ENCODE data around the gene SLC25A25.
A peak's percentile ranks its signal among the peaks of the same experiment; 100 is the strongest.

Gene SLC25A25

DNA sequence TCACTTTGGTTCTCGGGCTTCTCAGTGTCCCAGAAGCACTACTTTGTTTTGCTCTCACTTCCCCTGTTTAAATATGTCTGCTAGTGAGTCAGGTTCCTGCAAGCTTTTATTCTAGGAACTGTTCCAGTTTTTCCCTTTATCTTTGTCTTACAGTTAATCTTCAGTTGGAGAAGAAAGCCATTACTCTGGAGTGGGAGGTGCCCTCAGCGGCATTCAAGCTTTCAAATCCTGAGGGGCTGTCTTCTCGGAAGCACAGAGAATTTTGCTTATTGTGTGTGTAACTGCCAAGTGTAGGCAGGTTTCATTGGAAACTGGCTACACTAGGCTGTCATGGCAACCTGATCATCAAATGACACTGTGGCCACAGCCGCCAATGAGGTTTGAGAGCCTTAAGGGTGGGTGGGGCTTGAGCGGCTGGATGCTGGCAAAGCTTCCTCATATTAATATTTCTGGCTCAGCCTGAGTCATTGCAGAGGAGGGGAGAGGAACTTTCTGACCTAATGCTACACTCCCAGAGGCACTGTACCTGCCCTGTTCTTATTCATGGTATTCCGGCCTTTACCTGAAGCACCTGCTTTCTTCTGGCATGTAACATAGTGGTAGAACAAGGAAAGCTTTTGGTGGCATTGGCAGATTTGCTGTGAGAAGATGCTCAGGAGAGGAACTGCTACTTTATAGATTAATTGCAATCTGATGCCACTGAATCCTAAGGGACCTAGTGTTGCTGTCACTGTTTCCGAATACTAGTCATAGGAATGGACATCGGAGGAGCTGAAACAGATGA, 26.3 kb downstream of the SLC25A25 start:
- intact Hi-C loops (cut with DNase I), result loop anchor here (10.0 kb wide), 1 partner anchor 150 kb away; no protein-coding TSS in a partner anchor
- peak; percentile 57 to 97 (median 86) for DNase-seq

DNA sequence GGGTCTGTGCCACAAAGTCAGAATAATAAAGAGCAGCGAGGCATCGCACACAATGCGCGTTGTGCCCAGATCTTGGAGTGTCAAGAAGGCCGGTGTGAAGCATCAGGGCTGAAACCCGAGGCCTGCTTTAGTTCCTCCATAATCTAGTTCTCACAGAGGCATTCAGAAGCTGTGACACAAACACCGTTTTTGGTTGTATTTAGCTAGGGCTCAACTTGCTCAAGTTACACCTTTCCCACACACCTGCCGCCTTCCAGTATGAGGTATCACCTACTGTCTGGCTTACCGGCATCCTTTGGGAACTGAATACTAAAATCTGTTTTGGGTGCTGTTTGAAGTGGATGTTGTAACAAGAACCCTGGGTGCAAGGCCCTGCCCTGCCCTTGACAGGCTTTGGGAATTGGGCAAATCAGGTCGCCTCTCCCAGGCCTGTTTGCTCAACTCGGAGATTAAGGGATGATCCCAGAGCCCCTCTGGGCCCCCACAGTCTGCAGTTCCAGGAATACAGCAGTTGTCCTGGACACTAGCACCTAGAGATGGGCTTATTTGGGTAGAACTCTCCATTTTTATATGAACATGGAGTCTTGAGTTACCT, 27.0 kb downstream of the SLC25A25 start:
- intact Hi-C loops (cut with DNase I), result loop anchor here (10.0 kb wide), 1 partner anchor 150 kb away; no protein-coding TSS in a partner anchor
- peak in 1 of 10 donors; percentile 17 for DNase-seq

DNA sequence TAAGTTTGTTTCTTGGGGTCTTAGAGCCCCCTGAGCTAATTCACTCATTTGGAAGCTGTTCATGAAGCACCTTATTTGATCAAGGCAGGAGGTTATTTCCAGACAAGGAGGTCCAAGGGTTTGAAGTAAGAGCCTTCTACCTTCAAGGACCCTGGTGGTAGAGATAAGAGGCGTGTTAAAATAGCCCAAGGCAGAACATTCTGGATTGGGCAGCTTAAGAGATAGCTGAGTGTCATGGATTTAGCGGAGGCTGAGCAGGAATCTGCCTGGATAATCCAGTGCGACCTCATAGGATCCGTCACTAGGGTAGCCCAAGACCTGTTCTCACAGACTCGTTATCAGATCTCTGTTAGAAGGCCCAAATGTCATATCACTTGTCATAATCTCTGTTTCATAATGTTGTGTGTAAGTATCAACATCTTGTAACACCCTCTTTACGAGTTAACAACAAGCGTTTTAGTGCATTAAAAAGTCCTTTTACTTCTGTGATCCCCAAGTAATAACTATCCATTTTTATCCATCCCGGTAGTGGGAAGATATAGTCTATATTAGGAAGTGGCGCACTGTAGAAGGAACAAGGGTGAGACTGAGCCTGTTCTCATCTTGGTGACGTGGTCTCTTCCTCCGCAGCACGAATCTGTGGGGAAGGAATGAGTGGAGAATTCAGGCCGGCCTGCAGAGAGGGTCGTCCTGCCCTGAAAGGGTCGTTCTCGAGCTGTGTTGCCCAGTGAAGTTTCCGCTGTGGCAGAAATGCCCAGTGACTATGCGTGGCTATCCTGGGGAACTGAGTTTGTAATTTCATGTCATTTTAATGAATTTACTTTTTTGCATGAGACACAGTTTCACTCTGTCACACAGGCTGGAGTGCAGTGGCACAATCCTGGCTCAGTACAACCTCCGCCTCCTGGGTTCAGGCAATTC, 28.8 kb downstream of the SLC25A25 start:
- DNase-seq, result peak in 1 of 10 donors; percentile 28
- intact Hi-C loops (cut with DNase I), result loop anchor here (10.0 kb wide), 1 partner anchor 152 kb away; no protein-coding TSS in a partner anchor

DNA sequence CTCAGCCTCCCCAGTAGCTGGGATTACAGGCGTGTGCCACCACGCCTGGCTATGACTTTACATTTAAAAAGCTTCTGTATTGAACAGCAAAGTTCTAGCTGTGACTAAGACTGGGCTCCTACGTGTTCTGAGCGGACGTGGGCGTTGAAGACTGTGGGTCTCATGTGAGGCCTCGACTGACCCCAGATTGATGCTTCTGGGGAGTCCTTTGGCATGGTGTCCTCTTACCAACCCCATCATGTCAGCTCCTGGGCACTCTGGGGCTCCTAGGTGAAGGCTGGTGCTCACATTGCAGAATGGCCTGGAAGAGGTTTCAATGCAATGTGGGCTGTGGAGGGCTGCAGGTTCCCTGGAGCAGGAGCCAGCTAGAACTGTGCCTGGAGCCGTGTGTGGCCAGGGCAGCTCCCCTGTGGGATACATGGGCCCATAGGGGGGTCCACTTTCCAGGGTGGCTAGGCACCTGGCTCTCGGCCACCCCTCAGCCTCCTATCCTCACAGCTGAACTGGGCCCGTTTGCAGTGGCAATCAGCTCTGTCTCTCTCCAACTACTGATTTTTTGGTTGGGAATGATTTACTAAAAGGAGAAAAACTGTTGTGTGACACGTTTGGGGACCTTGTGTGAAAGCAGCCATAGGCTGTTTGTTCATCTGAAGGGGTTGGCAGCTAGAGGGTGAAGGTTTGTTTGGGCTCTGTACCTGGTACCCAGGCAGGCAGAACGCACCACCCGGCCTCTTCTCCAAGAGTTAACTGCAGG, 29.7 kb downstream of the SLC25A25 start:
- peak in 1 of 10 donors; percentile 65 for DNase-seq

DNA sequence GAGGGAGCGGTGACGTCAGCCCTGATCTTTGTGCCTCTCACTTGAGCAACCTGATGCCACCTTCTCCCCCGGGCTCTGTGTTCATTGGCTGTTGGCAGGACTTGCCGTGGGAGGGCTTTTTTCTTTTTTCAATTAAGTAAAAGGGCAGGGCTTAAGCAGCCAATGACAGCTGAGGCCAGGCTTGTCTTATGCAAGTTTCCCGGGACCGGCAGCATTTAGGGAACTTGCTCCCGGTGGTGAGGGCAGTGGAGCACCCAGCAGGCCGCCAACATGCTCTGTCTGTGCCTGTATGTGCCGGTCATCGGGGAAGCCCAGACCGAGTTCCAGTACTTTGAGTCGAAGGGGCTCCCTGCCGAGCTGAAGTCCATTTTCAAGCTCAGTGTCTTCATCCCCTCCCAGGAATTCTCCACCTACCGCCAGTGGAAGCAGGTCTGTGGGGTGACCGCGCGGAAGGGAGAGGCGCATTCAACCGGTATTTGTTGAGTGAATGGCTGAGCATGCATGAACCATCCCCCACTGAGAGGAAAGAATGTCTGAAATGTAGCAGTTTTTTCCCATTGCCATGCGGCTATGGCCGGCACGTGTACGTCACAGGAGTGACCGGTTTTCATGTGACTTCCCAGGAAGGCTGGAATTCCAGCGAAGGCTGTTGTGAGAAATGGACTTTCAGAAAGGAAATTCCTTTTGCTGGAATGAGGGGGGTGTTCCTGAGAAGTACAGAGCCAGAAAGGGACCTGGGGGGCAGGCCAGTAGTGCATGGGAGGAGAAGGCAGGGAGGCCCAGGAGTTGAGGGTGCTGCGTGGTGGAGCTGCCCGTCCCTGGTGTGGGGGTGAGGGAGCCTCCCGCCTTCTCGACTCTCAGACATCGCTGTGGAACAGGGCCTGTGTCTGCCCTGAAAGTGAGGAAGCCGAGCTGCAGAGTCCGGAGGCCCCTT, 30.5 kb downstream of the SLC25A25 start:
- peak; percentile 55 to 98 (median 86) for DNase-seq
- intact Hi-C loops (cut with DNase I), result loop anchor here (10.0 kb wide), 1 partner anchor 154 kb away; no protein-coding TSS in a partner anchor

More for the DNA sequence above, 29.7 kb downstream of the SLC25A25 start:
- intact Hi-C loops (cut with DNase I), result loop anchor here (10.0 kb wide), 1 partner anchor 153 kb away; no protein-coding TSS in a partner anchor

DNA sequence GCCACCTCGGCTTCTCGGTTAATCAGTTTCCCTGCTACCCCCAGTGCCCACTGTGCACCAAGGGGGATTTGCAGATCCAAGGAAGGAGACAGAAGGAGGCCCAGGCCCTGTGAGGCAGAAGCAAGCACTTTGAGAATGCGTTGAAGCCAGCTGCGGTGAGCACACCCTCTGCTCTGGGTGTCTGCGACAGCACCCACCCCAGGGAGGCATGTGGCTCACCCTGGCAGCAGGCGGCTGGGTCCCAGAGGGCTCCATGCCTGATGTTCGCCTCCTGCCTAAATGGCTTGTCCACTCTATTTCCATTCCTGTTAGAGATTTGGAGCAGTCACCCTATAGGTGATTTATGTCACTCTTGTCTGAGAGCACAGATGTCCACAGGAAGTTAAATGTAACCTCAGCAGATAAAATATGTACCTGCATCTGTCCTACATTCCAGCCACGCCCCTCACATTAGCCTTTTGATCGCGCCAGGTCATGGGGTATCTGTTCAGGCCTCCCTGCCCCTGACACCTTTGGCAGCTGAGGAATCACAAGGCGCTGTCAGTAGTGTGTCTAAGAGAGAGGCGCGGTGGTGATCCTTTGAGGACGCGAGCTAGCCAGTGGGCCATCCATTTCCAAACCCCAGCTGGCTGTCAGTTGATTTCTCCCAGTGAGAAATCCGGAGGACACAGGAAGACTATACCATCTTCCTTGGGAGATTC, 31.3 kb downstream of the SLC25A25 start:
- intact Hi-C loops (cut with DNase I), result loop anchor here (10.0 kb wide), 1 partner anchor 155 kb away; no protein-coding TSS in a partner anchor
- peak in 2 of 10 donors; percentile 74 to 82 for DNase-seq

DNA sequence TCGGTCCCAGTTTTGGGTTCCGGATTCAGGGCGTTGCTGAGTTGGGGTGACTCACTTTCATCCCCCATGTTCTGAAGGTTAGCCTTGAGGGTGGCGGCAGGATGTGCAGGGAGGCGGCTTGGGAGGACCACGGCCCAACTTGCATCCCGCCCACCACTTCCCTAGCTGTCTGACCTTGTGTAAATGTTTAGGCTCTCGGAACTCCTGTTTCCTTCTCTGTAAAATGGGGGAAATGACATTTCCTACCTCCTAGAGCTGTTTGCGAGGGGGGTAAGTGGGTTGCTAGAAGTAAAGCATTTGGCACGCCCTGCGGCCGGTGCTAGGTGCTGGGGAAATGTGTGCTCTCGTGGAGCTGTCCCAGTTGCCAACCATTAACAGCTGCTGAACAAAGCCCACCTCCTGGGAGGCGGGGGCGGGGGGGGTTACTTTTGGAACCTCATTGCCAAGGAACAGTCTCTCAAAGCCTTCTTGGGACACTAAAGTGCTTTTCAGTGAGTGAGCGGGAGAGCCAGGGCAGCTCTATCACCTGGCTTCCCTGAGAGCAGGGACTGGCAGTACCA, 32.0 kb downstream of the SLC25A25 start:
- intact Hi-C loops (cut with DNase I), result loop anchor here (10.0 kb wide), 1 partner anchor 155 kb away; no protein-coding TSS in a partner anchor
- DNase-seq, result peak in 2 of 10 donors; percentile 64 to 76

DNA sequence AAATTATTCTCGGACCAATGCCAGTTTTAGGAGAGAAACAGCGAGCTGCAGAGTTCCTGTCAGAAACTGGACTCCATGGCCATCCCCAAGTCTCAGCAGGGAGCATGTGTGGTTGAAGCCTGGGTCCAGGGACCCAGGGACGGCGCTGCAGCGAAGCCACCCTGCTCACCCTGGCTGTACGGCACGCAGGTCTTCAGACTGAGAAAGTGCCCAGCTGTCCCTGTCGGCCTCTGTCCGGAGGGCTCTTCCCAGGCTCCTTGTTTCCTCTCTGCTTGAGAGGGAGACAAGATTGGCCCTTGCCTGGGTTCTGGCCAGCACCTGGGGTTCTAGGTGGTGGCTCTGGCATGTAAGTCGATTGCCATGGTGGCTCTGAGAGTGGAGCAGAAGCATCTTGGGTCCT, 32.5 kb downstream of the SLC25A25 start:
- DNase-seq, result peak in 3 of 10 donors; percentile 53 to 77 (median 55)
- intact Hi-C loops (cut with DNase I), result no loop called here

DNA sequence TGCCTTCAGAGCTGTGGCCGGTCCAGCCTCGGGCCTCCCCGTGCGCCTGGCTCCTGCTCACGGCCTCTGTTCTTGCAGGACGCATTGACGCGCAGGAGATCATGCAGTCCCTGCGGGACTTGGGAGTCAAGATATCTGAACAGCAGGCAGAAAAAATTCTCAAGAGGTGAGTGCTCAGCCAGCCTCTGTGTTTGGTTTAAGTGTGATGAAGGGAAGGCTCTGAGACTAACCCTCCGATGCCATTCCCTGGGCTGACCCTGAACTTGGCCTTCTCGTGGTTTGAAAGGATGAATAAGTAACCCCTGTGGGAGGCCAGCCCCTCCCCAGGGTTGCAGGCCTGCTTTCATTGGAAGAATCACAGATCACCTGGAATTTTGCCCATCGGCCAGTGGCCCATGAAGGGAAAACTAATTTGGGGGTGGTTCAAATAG, 33.2 kb downstream of the SLC25A25 start:
- intact Hi-C loops (cut with DNase I), result no loop called here
- DNase-seq, result peak in 3 of 10 donors; percentile 26 to 47 (median 46)

DNA sequence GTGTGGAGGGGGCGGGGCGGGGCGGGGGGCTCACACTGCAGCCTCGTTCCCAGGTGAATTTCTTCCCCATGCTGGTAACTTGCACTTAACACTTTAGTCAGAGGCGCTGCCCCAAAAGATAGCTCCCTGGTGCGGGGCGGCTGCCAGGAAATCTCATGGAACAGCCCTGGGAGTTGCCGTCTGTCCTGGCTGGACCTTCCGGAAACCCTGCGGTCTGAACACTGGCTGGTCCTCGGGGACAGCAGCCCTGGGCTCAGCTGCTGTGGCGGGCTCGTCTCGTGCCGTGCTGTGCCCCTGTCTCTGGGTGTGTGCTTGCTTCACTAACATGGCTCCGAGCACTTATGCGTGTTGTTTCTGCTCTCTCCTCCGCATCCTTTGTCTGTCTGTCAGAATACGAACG, 33.7 kb downstream of the SLC25A25 start:
- DNase-seq, result peak in 2 of 10 donors; percentile 60 to 73
- intact Hi-C loops (cut with DNase I), result no loop called here

DNA sequence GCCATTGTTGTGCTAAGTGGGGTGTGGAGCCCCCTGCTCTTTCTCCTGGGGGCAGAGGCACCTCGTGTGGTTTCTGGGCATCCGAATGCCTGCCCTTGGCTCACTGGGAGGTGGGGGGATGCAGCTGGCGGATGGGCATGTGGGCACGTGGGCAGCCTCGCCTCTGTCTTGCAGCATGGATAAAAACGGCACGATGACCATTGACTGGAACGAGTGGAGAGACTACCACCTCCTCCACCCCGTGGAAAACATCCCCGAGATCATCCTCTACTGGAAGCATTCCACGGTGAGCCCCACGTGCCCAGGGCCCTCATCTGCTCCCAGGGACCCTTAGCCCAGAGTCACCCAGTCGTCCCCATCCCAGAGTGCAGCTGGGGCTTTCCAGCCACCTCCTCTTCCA, 34.2 kb downstream of the SLC25A25 start:
- DNase-seq, result peak in 2 of 10 donors; percentile 55 to 63
- intact Hi-C loops (cut with DNase I), result no loop called here

DNA sequence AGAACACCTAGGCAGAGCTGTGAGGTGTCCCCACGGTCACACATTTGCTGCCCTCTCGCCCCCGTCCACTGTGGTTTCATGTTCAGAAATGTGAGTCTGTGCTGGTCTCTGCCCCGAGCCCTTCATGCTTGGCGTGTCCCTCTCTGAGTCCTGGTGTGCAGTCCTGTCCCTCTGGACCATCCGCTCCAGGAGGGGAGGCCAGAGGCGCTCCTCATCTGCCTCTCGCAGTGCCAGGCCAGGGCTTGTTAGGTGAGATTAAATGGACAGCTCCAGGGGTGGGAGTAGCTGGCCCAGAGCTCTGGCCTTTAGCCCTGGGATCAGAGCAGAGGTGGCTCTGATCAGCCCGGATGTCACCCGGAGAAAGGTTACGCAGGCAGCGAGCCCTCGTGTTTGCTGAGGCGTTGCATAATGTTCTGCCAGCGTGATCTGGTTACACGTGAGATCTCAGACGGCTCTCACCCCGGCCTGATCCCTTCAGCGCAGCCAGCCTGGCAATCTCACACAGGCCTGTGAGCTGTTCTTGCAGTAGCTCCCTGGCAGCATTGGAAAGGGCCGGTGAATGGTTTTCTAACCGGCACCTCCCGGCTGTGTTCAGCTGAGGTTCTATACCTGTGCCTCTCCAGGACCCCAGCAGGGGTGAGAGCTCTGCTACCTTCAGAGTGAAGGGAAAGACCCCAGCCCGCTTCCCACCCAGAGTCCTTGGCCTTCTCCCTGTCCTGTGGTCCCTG, 35.0 kb downstream of the SLC25A25 start:
- intact Hi-C loops (cut with DNase I), result no loop called here

DNA sequence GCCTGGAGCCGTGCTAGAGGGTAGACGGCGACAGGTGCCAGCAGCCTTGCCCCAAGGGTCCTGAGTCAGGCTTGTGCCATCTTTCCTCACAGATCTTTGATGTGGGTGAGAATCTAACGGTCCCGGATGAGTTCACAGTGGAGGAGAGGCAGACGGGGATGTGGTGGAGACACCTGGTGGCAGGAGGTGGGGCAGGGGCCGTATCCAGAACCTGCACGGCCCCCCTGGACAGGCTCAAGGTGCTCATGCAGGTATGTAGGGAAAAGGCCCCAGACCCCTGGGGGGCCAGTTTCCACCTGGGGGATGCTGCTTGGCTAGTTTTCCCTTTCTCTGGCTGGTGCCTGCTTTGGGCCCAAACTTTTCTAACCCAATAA, 35.5 kb downstream of the SLC25A25 start:
- intact Hi-C loops (cut with DNase I), result no loop called here
- DNase-seq, result peak in 3 of 10 donors; percentile 55 to 76 (median 69)

More for the DNA sequence above, 35.0 kb downstream of the SLC25A25 start:
- DNase-seq, result peak in 3 of 10 donors; percentile 78 to 91 (median 86)

DNA sequence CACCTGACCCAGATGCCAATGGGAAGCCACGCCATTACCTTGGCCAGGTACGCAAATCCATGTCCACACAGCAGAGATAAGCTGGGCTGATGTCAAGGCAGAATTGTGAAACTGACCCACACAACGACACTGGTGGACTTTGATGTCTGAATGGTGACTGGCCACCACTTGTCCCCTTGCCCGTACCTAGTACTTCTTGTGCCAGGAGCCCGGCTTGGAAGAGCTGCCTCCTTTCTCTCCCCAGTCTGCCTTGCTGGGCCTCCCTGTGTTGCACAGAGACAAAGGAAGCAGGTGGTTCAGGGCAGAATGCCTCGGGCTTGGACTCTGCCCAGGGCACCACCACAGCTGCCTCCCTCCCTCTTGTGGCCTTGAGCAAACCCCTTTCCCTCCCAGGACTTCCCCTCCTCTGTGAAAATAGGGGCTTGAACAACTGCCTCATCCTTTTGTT, 36.2 kb downstream of the SLC25A25 start:
- peak in 3 of 10 donors; percentile 79 to 87 (median 80) for DNase-seq
- intact Hi-C loops (cut with DNase I), result no loop called here

DNA sequence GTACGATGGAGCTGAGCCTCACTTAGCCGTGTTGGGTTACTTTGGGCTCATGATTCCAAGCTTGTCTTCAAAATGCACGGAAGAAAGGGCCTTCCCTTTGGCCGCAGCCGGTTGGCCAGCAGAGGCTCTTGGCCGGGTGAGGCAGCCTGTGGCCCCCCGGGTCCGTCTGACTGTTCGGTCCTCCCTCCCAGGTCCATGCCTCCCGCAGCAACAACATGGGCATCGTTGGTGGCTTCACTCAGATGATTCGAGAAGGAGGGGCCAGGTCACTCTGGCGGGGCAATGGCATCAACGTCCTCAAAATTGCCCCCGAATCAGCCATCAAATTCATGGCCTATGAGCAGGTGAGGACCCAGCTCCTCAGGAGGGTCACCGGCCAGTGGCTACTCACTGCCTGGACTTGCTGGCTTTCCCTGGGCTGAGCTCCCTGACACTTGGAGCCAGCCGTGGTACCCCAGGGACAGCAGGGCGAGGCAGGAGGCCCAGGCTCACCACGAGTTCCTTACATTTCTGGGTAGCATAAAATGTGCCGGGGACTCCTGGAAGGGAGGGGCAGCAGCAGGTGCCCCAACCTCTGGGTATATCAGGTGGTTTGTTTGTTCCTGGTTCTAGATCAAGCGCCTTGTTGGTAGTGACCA, 37.6 kb downstream of the SLC25A25 start:
- peak in 2 of 10 donors; percentile 32 to 65 for DNase-seq

More for the DNA sequence above, 37.6 kb downstream of the SLC25A25 start:
- intact Hi-C loops (cut with DNase I), result no loop called here

Data from posterior cingulate gyrus (tissue), 11 donors.